GM19239 (cell line): ENCODE data around the gene SEC61G.

Experiments used
- DNase-seq: peaks from one replicate; pipeline ENCODE4 v3.0.0; 2011; ENCODE audit warnings: low spot score; ENCODE audit not compliant: insufficient read length
- FAIRE-seq: peaks from 2 replicates; lab custom pipeline; 2011; peaks lifted over from hg19 to GRCh38; lab: Jason Lieb, UNC

The SEC61G gene

DNA sequence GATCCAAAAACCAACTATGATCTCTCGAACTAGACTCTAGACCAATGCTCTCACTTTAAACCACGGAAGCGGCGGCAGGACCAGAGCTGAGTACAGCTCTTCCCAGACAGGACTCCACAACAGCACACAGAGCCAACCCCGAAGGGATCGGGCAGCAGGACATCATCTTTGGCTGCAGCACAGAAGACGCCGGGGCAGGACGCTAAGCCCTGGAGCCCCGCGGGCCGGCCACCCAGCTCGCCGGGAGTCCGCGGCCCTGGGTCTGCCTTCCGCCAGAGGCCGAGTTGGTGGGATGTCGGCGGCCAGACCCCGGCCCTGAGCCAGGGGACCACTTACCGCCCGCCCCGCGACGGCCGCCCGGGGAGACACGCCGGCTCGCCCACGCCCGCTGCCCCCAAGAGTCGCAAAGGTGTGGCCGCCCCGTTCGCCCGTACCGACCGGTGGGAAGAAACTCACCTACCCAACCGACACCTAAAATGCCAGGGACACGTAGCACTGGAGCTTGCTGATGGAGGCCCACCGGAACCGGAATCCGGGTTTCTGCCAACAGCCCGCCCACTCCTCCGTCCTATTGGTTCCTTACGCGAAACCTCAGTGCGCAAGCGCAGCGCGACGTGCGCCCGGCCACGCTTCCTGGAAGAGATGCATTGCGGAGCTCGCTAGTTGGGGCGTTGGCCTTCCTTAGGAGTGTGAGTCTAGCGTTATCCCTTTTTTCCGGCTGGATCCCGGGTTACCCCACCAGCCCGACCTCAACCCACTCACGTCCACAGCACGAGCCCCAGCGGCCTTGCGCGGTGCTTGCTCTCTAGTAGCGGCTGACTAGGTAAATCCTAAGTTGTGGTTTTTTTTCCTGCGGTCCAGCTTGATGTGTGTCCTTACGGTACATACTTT, at the start of gene SEC61G:
Gene SEC61G (minus strand): TSS at position 510 of the 891 bp plus-strand sequence. CDS start 1,623 bp downstream, outside the sequence.
- DNase-seq, result peak; percentile 90
- FAIRE-seq, result peak; percentile 94

GRCh38 chr7:54802841-54803240, 43.8 kb upstream of the SEC61G start:
- DNase-seq (no peak), FAIRE-seq (no peak)

GRCh38 chr7:54802114-54802513, 43.1 kb upstream of the SEC61G start:
- no peak for DNase-seq
- no peak for FAIRE-seq

DNA sequence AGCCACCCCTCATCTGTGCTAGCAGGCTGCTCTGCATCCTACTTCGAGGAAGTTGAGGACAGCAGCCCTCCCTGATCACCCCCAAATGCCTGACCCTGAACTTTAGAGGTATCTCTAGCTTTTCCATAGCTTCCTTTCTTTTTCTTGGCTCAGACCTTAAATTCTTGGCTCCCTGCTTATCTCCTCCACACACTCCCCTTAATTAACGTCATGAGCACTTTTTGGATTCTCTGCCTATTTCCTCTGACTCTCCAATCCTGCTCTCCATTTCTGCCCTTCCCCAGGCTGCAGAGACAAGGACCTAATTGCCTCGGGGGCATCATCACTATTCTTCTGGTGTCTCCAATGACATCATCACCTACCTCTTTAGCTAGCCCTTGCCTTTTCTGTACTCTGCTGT, 40.8 kb upstream of the SEC61G start:
- DNase-seq (no peak), FAIRE-seq (no peak)

DNA sequence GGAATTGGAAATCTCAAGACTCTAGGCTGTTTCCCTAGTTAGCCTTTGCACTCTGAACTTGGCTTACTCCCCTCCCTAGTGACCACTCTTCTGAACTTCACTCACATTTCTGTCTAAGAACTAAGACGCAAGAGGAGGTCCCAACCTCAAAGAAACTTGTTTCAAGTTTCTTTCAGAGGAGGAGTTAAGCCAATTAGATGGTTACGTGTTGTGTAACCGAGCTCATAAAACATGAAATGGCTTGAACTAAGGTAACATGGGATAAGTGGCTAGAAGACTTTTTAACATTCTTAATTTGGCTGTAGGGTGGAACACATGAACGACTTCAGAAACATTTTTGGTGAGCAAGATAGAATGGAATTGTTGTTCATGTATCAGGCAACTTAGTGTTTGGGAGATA, 39.5 kb upstream of the SEC61G start:
- FAIRE-seq, result no peak
- no peak for DNase-seq

DNA sequence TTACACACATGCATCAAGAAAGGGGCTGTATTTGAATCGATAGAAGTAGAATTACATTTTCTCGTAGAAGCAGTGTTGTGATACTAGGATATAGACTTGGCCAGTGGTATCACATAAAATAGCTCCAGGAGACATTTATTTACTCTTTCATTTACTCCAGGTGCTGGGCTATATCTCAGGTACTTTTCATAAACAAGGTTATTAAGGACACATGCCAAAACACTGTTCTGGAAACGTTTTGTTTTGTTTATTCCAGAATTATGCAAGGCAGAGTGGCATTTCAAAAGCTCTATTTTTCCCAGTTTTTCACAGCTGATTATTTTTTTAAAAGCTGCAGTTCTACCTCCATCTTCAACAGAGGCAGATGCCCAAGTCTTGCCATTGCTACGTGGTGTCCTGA, 37.8 kb upstream of the SEC61G start:
- FAIRE-seq, result no peak

GRCh38 chr7:54796150-54796549, 37.1 kb upstream of the SEC61G start:
- no peak for FAIRE-seq
- DNase-seq, result no peak

More for the DNA sequence above, 37.8 kb upstream of the SEC61G start:
- no peak for DNase-seq

GRCh38 chr7:54792383-54792782, 33.4 kb upstream of the SEC61G start:
- DNase-seq, result no peak
- FAIRE-seq, result no peak

- FAIRE-seq, result peak; percentile 55
- DNase-seq, result peak; percentile 6
Measured at GRCh38 chr7:54788664-54789063, 29.7 kb upstream of the SEC61G start.

GRCh38 chr7:54785261-54785660, 26.2 kb upstream of the SEC61G start:
- FAIRE-seq, result no peak
- no peak for DNase-seq

DNA sequence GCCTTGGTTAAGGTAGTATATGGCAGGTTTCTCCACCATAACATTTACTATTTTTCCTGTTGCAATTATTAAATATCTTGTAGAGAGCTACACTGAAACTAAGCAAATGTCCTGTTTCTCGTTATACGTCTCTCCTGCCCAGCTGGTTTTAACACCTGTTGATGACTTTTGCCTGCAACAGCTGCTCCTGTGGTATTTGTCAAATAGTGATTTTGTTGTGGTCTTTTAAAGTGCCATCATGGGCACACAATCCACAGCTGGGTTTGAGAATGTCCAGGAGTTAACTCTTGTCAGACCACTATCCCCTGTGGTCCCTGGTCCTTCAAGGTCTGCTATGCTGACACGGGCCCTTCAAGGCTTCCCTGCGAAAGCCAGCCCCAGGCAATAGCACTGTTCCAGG, 24.9 kb upstream of the SEC61G start:
- DNase-seq (no peak), FAIRE-seq (no peak)

GRCh38 chr7:54782829-54783228, 23.8 kb upstream of the SEC61G start:
- FAIRE-seq (no peak), DNase-seq (no peak)

GRCh38 chr7:54782314-54782713, 23.3 kb upstream of the SEC61G start:
- FAIRE-seq, result no peak
- no peak for DNase-seq

DNA sequence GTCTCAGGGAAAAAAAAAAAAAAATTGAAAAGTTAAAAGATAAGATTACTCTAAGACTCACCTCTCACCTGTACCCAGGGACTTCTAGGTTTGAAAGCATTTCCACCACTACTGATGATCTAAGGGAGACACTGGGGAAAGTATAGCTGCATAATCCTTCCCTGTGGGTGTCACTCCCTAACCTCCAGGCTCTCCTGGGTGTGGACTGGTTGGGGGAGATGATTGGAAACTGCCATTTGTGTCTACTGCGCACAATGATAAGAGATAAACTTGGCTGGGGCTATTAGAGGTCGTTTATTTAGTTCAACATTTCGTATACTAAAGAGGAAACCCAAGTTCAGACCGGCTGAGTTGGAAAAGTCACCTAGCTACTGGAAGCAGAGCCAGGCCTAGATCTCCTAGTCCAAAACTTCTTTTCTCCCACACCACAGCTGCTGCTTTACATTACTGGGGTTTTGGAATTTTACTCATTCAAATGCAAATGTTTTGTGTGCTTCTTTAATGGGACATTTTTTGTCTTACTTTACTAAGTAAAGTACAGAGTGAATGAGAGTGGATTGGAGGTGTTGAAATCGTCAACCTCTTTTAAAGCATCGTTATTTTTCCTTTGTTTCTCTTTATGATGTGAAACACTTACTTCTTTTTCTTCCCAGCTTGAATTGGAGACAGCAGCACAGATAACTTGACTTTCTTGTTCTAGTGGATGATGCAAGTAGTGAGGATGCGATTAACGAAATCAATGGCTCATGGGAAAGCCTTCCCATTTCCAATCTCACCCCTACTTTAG, 22.3 kb upstream of the SEC61G start:
- DNase-seq (no peak), FAIRE-seq (no peak)

- DNase-seq, result no peak
- FAIRE-seq, result no peak
Measured at GRCh38 chr7:54780490-54780889, 21.5 kb upstream of the SEC61G start.

GRCh38 chr7:54778696-54779540, 19.9 kb upstream of the SEC61G start:
- DNase-seq, result no peak
- FAIRE-seq, result no peak

- no peak for DNase-seq
- FAIRE-seq, result no peak
Measured at GRCh38 chr7:54778166-54778565, 19.2 kb upstream of the SEC61G start.

- FAIRE-seq, result no peak
- DNase-seq, result no peak
Measured at GRCh38 chr7:54774785-54775740, 16.1 kb upstream of the SEC61G start.
